ENCODE measurements around the gene C17orf78.
"Not testable (repeated sequence)": the region's sequence is repeated elsewhere in the genome, so short reads cannot be mapped to it uniquely, and the experiment has no call there.

C17orf78 gene

GRCh38 chr17:37406635-37407461, 31.1 kb downstream of the C17orf78 start, which contains the start of the genes ACACA and TADA2A:
TSS of gene ACACA (minus strand) at chr17:37406836. CDS start at chr17:37406299, 537 bp downstream.
TSS of gene TADA2A (plus strand) at chr17:37406886. CDS start at chr17:37411366, 4,480 bp downstream.
- CTCF ChIA-PET: interaction anchor here (1.0 to 2.9 kb wide), 4 partner anchors 9 to 34 kb away, joined by 4 to 19 read pairs (median 8); no protein-coding TSS in a partner anchor

GRCh38 chr17:37408145-37408479, 32.3 kb downstream of the C17orf78 start:
- POLR2A ChIA-PET: not testable (repeated sequence)
- CTCF ChIA-PET: interaction anchor here (1.8 to 2.9 kb wide), 5 partner anchors 11 to 35 kb away, joined by 5 to 19 read pairs (median 6); no protein-coding TSS in a partner anchor

More at GRCh38 chr17:37406635-37407461, 31.1 kb downstream of the C17orf78 start, which contains the start of the genes ACACA and TADA2A:
- peak; percentile 95 for DNase-seq (ENCODE audit: extremely low spot score)
- POLR2A ChIA-PET: interaction anchor here (0.6 kb wide), 2 partner anchors 48 to 265 kb away, joined by 7 to 8 read pairs; no protein-coding TSS in a partner anchor
- no peak for TF ChIP-seq CTCF (IDR thresholded peaks at IDR 0.05; ENCODE audit: control extremely low read depth, extremely low read depth, low read depth, missing control alignments)

GRCh38 chr17:37410357-37410756, 34.6 kb downstream of the C17orf78 start:
- CTCF ChIA-PET: interaction anchor here (1.0 to 1.2 kb wide), 2 partner anchors 13 to 37 kb away, joined by 3 to 4 read pairs; no protein-coding TSS in a partner anchor

More at GRCh38 chr17:37408145-37408479, 32.3 kb downstream of the C17orf78 start:
- not testable (repeated sequence) for DNase-seq (ENCODE audit: extremely low spot score)

GRCh38 chr17:37413875-37414519, 38.2 kb downstream of the C17orf78 start:
- TF ChIP-seq CTCF (IDR thresholded peaks at IDR 0.05; ENCODE audit: control extremely low read depth, extremely low read depth, low read depth, missing control alignments): no peak
- ChIA-PET CTCF (interaction anchor here (1.0 to 1.1 kb wide), 2 partner anchors 24 to 41 kb away, joined by 3 to 4 read pairs; no protein-coding TSS in a partner anchor), POLR2A (no interaction called here)
- no peak for DNase-seq (ENCODE audit: extremely low spot score)

More at GRCh38 chr17:37410357-37410756, 34.6 kb downstream of the C17orf78 start:
- DNase-seq (ENCODE audit: extremely low spot score): no peak
- no peak for TF ChIP-seq CTCF (IDR thresholded peaks at IDR 0.05; ENCODE audit: control extremely low read depth, extremely low read depth, low read depth, missing control alignments)
- POLR2A ChIA-PET: no interaction called here

GRCh38 chr17:37417852-37418251, 42.1 kb downstream of the C17orf78 start:
- CTCF ChIA-PET: interaction anchor here (1.2 to 1.3 kb wide), 2 partner anchors 13 to 20 kb away, joined by 3 read pairs; no protein-coding TSS in a partner anchor
- DNase-seq (ENCODE audit: extremely low spot score): no peak
- TF ChIP-seq CTCF (IDR thresholded peaks at IDR 0.05; ENCODE audit: control extremely low read depth, extremely low read depth, low read depth, missing control alignments): no peak
- POLR2A ChIA-PET: no interaction called here

- DNase-seq (ENCODE audit: extremely low spot score): no peak
- CTCF ChIA-PET: interaction anchor here (0.9 to 6.0 kb wide), 5 partner anchors 12 to 66 kb away, joined by 3 to 28 read pairs (median 3); no protein-coding TSS in a partner anchor
- TF ChIP-seq CTCF (IDR thresholded peaks at IDR 0.05; ENCODE audit: control extremely low read depth, extremely low read depth, low read depth, missing control alignments): no peak
- POLR2A ChIA-PET: no interaction called here
Measured at GRCh38 chr17:37422971-37423625, 47.3 kb downstream of the C17orf78 start.

Measured in GM10248 (cell line).